ENCODE measurements around the gene CFAP221.

GRCh38 chr2:119683074-119683712, 138.9 kb downstream of the CFAP221 start:
- TF ChIP-seq POLR2A (IDR thresholded peaks at IDR 0.05) (no peak), EP300 (IDR thresholded peaks at IDR 0.05) (no peak)
- TF ChIP-seq, protein P1, sequence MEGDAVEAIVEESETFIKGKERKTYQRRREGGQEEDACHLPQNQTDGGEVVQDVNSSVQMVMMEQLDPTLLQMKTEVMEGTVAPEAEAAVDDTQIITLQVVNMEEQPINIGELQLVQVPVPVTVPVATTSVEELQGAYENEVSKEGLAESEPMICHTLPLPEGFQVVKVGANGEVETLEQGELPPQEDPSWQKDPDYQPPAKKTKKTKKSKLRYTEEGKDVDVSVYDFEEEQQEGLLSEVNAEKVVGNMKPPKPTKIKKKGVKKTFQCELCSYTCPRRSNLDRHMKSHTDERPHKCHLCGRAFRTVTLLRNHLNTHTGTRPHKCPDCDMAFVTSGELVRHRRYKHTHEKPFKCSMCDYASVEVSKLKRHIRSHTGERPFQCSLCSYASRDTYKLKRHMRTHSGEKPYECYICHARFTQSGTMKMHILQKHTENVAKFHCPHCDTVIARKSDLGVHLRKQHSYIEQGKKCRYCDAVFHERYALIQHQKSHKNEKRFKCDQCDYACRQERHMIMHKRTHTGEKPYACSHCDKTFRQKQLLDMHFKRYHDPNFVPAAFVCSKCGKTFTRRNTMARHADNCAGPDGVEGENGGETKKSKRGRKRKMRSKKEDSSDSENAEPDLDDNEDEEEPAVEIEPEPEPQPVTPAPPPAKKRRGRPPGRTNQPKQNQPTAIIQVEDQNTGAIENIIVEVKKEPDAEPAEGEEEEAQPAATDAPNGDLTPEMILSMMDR (IDR thresholded peaks at IDR 0.05) = no peak
